Right lobe of liver (tissue), 6 donors: Measurements from ENCODE around the gene SHISA9. TPM values are rescaled to one million over a fixed set of nuclear protein-coding genes. Genes with fewer than 3 reads are reported as not detected.

Source experiments
- ATAC-seq, 4 donors: fragments of 200-7000 bp; cut with Tn5 transposase; one replicate each; pipeline ENCODE4 v1.9.1; 2020; ENCODE audit warnings: mild to moderate bottlenecking in 4 of 4, moderate library complexity in 4 of 4
- DNase-seq, 3 donors: peaks; one replicate each; pipeline ENCODE4 v3.0.0-alpha.2; 2020
- H3K27ac ChIP-seq, 3 donors: fragments of 200-600 bp; one replicate each; pipeline ENCODE4 v1.8.0; 2022
- H3K27me3 ChIP-seq, 2 donors: fragments of 200-600 bp; one replicate each; pipeline ENCODE4 v1.8.0; 2022
- H3K36me3 ChIP-seq, 4 donors: fragments of 200-600 bp; sonication (generic) in 1 of 4; one replicate each; pipeline versions ENCODE4 v1.5.1 to v1.8.0; 2017 to 2022; ENCODE audit warnings: control low read depth in 1 of 4
- H3K4me1 ChIP-seq, 4 donors: fragments of 200-600 bp; sonication (generic) in 1 of 4; one replicate each; pipeline versions ENCODE4 v1.5.1 to v1.8.0; 2017 to 2022; ENCODE audit warnings: control low read depth in 1 of 4
- H3K4me3 ChIP-seq, 3 donors: fragments of 200-600 bp; one replicate each; pipeline ENCODE4 v1.8.0; 2022
- H3K9me3 ChIP-seq, 4 donors: fragments of 200-600 bp; sonication (generic) in 1 of 4; one replicate each; pipeline versions ENCODE4 v1.5.1 to v1.8.0; 2017 to 2022; ENCODE audit warnings: control low read depth in 1 of 4
- POLR2A ChIP-seq: fragments of 450-650 bp; IDR thresholded peaks from one replicate; pipeline ENCODE4 v1.6.1; 2017; ENCODE audit warnings: antibody characterized with exemption, mild to moderate bottlenecking
- WGBS: methylation state at CpG from one replicate; pipeline ENCODE4 v1.1.6; 2018; ENCODE audit warnings: low coverage, low lambda C conversion rate; ENCODE audit not compliant: insufficient coverage; ENCODE audit errors: missing lambda C conversion rate; 5-methylcytosine and 5-hydroxymethylcytosine counted together
- intact Hi-C, 2 donors: fragments of 100-400 bp; cut with DNase I; formaldehyde crosslinking; loops; one replicate each; pipeline versions ENCODE4 v1.11.2 to v1.14.1; 2022
- total RNA-seq, 6 experiments: library from RNA; depleted of rRNA in 2 of 6; stranded (reverse); fragments of >200 nt in 2 of 6; fragmentation: NEBNext Ultra II Directional in 3 of 6; extraction: Animal tissue kit (Norgen Biotek cat#: 25700) in 3 of 6; gene quantifications; one replicate each; pipeline versions ENCODE4 v1.1.0 to v1.2.4, GENCODE V29; 2016 to 2023
- TF ChIP-seq, protein P1 (sequence below), 4 donors: fragments of 200-600 bp in 3 of 4; fragments of 450-650 bp in 1 of 4; IDR thresholded peaks; one replicate each; pipeline versions ENCODE4 v1.5.1 to v1.8.0; 2016 to 2022; ENCODE audit warnings: antibody characterized with exemption in 4 of 4, mild to moderate bottlenecking in 2 of 4
- donor health status: DM: no; HTN: yes; CAD: no.
- donor health status: DM: no; HTN: no; CAD: no.
- donor health status: DM: no; HTN: no; CAD: no.
- donor health status: DM: no; HTN: yes; CAD: no.
- donor health status: DM: no; HTN: yes; CAD: no.

The SHISA9 gene
- total RNA-seq, 6 experiments from 2014 or later = 0.02 to 0.06 TPM; not detected in 4

DNA sequence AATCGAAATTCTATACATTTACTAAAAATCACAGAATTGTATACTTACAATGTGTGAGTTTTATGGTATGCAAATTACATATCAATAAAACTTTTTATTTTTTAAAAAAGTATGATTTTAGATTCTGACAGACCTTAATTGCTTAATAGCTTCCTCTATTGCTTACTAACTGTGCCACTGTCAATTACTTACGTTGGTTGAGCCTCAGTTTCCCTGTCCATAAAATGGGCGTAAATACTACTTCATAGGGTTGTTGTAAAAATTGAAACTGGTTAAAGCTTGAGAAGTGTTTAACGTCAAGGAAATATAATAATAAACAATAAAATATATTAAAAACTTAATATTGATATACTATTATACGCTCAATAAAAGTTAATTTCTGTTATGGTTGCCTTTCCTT is 203.4 kb downstream of the SHISA9 start:
- Histone ChIP-seq H3K4me1 (no peaks in the 10 kb centered on the region), H3K36me3 (no peaks in the 10 kb centered on the region), H3K27ac (no peak overlapping the region), H3K27me3 (no peaks in the 10 kb centered on the region), H3K4me3 (no peak overlapping the region), H3K9me3 (no peaks in the 10 kb centered on the region)
- ATAC-seq (no peak), DNase-seq (no peak)
- 39% methylated on average over 5 of the region's 5 CpGs for whole genome bisulfite sequencing
- TF ChIP-seq, protein P1, sequence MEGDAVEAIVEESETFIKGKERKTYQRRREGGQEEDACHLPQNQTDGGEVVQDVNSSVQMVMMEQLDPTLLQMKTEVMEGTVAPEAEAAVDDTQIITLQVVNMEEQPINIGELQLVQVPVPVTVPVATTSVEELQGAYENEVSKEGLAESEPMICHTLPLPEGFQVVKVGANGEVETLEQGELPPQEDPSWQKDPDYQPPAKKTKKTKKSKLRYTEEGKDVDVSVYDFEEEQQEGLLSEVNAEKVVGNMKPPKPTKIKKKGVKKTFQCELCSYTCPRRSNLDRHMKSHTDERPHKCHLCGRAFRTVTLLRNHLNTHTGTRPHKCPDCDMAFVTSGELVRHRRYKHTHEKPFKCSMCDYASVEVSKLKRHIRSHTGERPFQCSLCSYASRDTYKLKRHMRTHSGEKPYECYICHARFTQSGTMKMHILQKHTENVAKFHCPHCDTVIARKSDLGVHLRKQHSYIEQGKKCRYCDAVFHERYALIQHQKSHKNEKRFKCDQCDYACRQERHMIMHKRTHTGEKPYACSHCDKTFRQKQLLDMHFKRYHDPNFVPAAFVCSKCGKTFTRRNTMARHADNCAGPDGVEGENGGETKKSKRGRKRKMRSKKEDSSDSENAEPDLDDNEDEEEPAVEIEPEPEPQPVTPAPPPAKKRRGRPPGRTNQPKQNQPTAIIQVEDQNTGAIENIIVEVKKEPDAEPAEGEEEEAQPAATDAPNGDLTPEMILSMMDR (IDR thresholded peaks at IDR 0.05) = no peak
- no peak for TF ChIP-seq POLR2A
- intact Hi-C loops = no loop called here

DNA sequence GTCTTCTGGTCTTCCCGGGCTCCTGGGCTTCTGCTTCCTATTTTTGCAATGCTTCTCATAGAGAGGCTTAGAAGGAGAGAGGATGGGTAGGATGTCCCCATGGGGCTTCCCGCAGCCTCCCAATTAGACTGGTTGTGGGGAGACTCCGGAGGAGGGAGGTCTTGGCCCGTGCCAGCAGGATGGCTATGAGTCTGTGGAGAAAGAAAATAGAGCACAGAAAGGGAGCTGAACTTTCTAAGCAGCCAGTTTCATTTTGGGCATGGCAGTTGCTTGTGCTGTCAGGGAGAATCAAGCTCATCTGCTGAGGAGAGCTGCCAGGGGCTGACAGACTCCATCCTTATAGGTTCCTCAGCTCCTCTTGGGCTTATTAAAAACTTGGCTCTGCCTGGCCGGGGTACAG is 204.0 kb downstream of the SHISA9 start:
- intact Hi-C loops = no loop called here
- Histone ChIP-seq H3K27me3 (no peaks in the 10 kb centered on the region), H3K4me1 (no peaks in the 10 kb centered on the region), H3K4me3 (no peak overlapping the region), H3K36me3 (no peaks in the 10 kb centered on the region), H3K9me3 (no peaks in the 10 kb centered on the region), H3K27ac (no peak overlapping the region)
- ATAC-seq = no peak
- no peak for DNase-seq
- no peak for TF ChIP-seq POLR2A
- TF ChIP-seq, protein P1 (IDR thresholded peaks at IDR 0.05) = no peak
- 79% methylated on average over 3 of the region's 5 CpGs for WGBS

DNA sequence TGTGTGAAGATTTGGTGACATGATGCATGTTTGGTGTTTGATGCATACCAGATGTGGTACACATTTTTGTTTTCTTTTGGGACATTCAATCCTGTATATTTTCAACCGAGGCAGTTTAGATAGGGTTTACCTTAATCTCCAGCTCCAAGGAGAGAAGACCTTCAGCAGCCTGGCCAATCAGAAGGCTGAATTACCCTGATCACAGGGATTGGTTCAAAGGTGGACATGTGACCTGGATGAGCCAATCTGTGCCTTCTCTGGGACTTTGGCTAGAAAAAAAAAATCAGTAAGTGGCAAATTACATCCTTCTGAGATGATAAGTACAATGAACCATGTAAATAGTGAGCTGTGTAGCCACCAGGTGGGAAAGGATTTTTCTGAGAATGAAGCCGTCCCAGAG is 205.1 kb downstream of the SHISA9 start:
- intact Hi-C loops = no loop called here
- no peak overlapping the region for H3K4me3 ChIP-seq
- WGBS = 79% methylated on average over 2 of the region's 2 CpGs
- H3K4me1 ChIP-seq = no peaks in the 10 kb centered on the region
- TF ChIP-seq, protein P1 (IDR thresholded peaks at IDR 0.05) = no peak
- H3K36me3 ChIP-seq = no peaks in the 10 kb centered on the region
- DNase-seq (no peak), ATAC-seq (no peak)
- no peaks in the 10 kb centered on the region for H3K27me3 ChIP-seq
- no peaks in the 10 kb centered on the region for H3K9me3 ChIP-seq
- H3K27ac ChIP-seq = no peak overlapping the region

DNA sequence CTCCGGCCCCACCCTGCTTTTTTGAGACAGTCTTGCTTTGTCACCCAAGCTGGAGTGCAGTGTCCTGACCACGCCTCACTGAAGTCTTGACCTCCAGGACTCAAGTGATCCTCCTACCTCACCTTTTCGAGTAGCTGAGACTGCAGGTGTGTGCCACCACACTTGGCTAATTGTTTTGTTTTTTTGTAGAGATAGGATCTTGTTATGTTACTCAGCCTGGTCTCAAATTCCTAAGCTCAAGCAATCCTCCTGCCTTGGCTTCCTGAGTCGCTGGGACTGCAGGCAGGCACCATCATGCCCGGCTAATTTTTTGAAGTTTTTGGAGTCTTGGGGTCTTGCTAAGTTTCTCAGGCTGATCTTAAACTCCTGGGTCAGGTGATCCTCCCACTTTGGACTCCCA is 206.7 kb downstream of the SHISA9 start:
- intact Hi-C loops = no loop called here
- DNase-seq = no peak
- no peaks in the 10 kb centered on the region for H3K9me3 ChIP-seq
- 54% methylated on average over 5 of the region's 5 CpGs for WGBS
- no peak overlapping the region for H3K27ac ChIP-seq
- no peaks in the 10 kb centered on the region for H3K27me3 ChIP-seq
- H3K4me1 ChIP-seq = no peaks in the 10 kb centered on the region
- H3K4me3 ChIP-seq = no peak overlapping the region
- ATAC-seq = no peak
- no peaks in the 10 kb centered on the region for H3K36me3 ChIP-seq
- TF ChIP-seq, protein P1 (IDR thresholded peaks at IDR 0.05) = no peak
- TF ChIP-seq POLR2A = no peak

DNA sequence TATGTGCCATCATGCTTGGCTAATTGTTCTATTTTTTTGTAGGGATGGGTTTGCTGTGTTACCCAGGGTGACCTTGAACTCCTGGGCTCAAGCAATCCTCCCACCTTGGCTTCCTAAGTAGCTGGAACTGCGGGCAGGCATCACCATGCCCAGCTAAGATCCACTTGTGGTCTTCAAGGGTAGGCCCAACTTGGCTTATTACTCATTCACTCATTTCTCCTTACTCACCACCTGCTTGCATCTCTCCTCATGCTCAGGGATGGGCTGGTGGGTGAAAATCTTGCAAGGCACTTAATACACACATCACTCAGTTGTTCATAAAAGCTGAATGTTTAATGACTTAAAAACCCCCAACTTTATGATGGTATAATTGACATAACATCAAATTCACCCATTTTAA is 207.8 kb downstream of the SHISA9 start:
- Histone ChIP-seq H3K4me1 (no peaks in the 10 kb centered on the region), H3K27ac (no peak overlapping the region), H3K9me3 (no peaks in the 10 kb centered on the region), H3K36me3 (no peaks in the 10 kb centered on the region), H3K4me3 (no peak overlapping the region), H3K27me3 (no peaks in the 10 kb centered on the region)
- intact Hi-C loops = no loop called here
- no CpG with 5 or more reads among the region's 1 CpG for WGBS
- ATAC-seq = no peak
- no peak for DNase-seq
- TF ChIP-seq, protein P1 (IDR thresholded peaks at IDR 0.05) = no peak
- no peak for TF ChIP-seq POLR2A
